ENCODE results near the gene HNRNPK.

HNRNPK gene

GRCh38 chr9:83972286-83972685 is 7.7 kb downstream of the HNRNPK start:
- H3K79me2 ChIP-seq (ENCODE audit: low read length), result peaks cover 76% of the 10 kb centered on the region
- no peak overlapping the region for H3K4me3 ChIP-seq (ENCODE audit: low read length)
- H3K9ac ChIP-seq (ENCODE audit: low read length), result no peak overlapping the region
- TF ChIP-seq EZH2phosphoT487 (IDR thresholded peaks at IDR 0.05; ENCODE audit: low read depth), result no peak
- no peak for TF ChIP-seq CTCF (IDR thresholded peaks at IDR 0.05; ENCODE audit: low read depth, low read length)
- H3K27me3 ChIP-seq (ENCODE audit: low read depth, low read length), result no peaks in the 10 kb centered on the region
- H3K4me1 ChIP-seq (ENCODE audit: low read length), result peaks cover 58% of the 10 kb centered on the region
- peak overlapping the region; percentile 67 for H3K27ac ChIP-seq (ENCODE audit: low read length)
- no peaks in the 10 kb centered on the region for H3K9me3 ChIP-seq (ENCODE audit: insufficient read depth, low read length)
- H4K20me1 ChIP-seq (ENCODE audit: insufficient read depth, low read length), result peaks cover 88% of the 10 kb centered on the region
- H2AFZ ChIP-seq (ENCODE audit: low read depth, low read length), result no peak overlapping the region
- H3K4me2 ChIP-seq (ENCODE audit: low read length), result no peak overlapping the region
- peaks cover 86% of the 10 kb centered on the region for H3K36me3 ChIP-seq (replicated peaks; ENCODE audit: low read depth, low read length)

GRCh38 chr9:83971485-83971884 is 8.5 kb downstream of the HNRNPK start:
- H3K27me3 ChIP-seq (ENCODE audit: low read depth, low read length), result no peaks in the 10 kb centered on the region
- no peak for TF ChIP-seq EZH2phosphoT487 (IDR thresholded peaks at IDR 0.05; ENCODE audit: low read depth)
- no peak overlapping the region for H3K27ac ChIP-seq (ENCODE audit: low read length)
- no peak overlapping the region for H3K4me3 ChIP-seq (ENCODE audit: low read length)
- peaks cover 85% of the 10 kb centered on the region for H3K36me3 ChIP-seq (replicated peaks; ENCODE audit: low read depth, low read length)
- no peak overlapping the region for H2AFZ ChIP-seq (ENCODE audit: low read depth, low read length)
- H3K9ac ChIP-seq (ENCODE audit: low read length), result no peak overlapping the region
- H3K79me2 ChIP-seq (ENCODE audit: low read length), result peaks cover 68% of the 10 kb centered on the region
- H3K9me3 ChIP-seq (ENCODE audit: insufficient read depth, low read length), result no peaks in the 10 kb centered on the region
- H4K20me1 ChIP-seq (ENCODE audit: insufficient read depth, low read length), result peaks cover 87% of the 10 kb centered on the region
- H3K4me1 ChIP-seq (ENCODE audit: low read length), result peaks cover 50% of the 10 kb centered on the region
- H3K4me2 ChIP-seq (ENCODE audit: low read length), result no peak overlapping the region

- peaks cover 49% of the 10 kb centered on the region for H3K79me2 ChIP-seq (ENCODE audit: low read length)
Observed at GRCh38 chr9:83969602-83970001, 10.4 kb downstream of the HNRNPK start.

GRCh38 chr9:83967073-83967472 is 12.9 kb downstream of the HNRNPK start:
- no peak overlapping the region for H3K9ac ChIP-seq (ENCODE audit: low read length)
- TF ChIP-seq EZH2phosphoT487 (IDR thresholded peaks at IDR 0.05; ENCODE audit: low read depth) (no peak), CTCF (IDR thresholded peaks at IDR 0.05; ENCODE audit: low read depth, low read length) (no peak)
- H4K20me1 ChIP-seq (ENCODE audit: insufficient read depth, low read length), result peaks cover 53% of the 10 kb centered on the region

More at GRCh38 chr9:83969602-83970001, 10.4 kb downstream of the HNRNPK start:
- no peak overlapping the region for H3K4me3 ChIP-seq (ENCODE audit: low read length)
- peaks cover 32% of the 10 kb centered on the region for H3K4me1 ChIP-seq (ENCODE audit: low read length)
- TF ChIP-seq CTCF (IDR thresholded peaks at IDR 0.05; ENCODE audit: low read depth, low read length) (no peak), EZH2phosphoT487 (IDR thresholded peaks at IDR 0.05; ENCODE audit: low read depth) (no peak)
- peaks cover 79% of the 10 kb centered on the region for H4K20me1 ChIP-seq (ENCODE audit: insufficient read depth, low read length)
- H3K9ac ChIP-seq (ENCODE audit: low read length), result no peak overlapping the region
- H3K27me3 ChIP-seq (ENCODE audit: low read depth, low read length), result no peaks in the 10 kb centered on the region
- no peaks in the 10 kb centered on the region for H3K9me3 ChIP-seq (ENCODE audit: insufficient read depth, low read length)
- no peak overlapping the region for H3K4me2 ChIP-seq (ENCODE audit: low read length)
- H3K27ac ChIP-seq (ENCODE audit: low read length), result 0 out of 2 replicates have a peak overlapping the region, but pooled peaks have one; percentile 11
- no peak overlapping the region for H2AFZ ChIP-seq (ENCODE audit: low read depth, low read length)
- H3K36me3 ChIP-seq (replicated peaks; ENCODE audit: low read depth, low read length), result peaks cover 69% of the 10 kb centered on the region

More at GRCh38 chr9:83967073-83967472, 12.9 kb downstream of the HNRNPK start:
- Histone ChIP-seq H3K36me3 (replicated peaks; ENCODE audit: low read depth, low read length) (peaks cover 44% of the 10 kb centered on the region), H3K27ac (ENCODE audit: low read length) (no peak overlapping the region), H3K4me3 (ENCODE audit: low read length) (no peak overlapping the region), H2AFZ (ENCODE audit: low read depth, low read length) (no peak overlapping the region), H3K79me2 (ENCODE audit: low read length) (peaks cover 24% of the 10 kb centered on the region), H3K4me2 (ENCODE audit: low read length) (no peak overlapping the region), H3K9me3 (ENCODE audit: insufficient read depth, low read length) (no peaks in the 10 kb centered on the region), H3K27me3 (ENCODE audit: low read depth, low read length) (no peaks in the 10 kb centered on the region), H3K4me1 (ENCODE audit: low read length) (peaks cover 6% of the 10 kb centered on the region)
